ENCODE results near the gene MEOX1. TPM values are rescaled to one million over a fixed set of nuclear protein-coding genes. Genes with fewer than 3 reads are reported as not detected.

The MEOX1 gene
- total and polyA plus RNA-seq, 9 donors = 0.22 to 7.7 (median 1.2) TPM; not detected in 1

- DNase-seq = no peak
- intact Hi-C loops (cut with DNase I) = loop anchor here in 1 of 4 donors (5.0 kb wide), 1 partner anchor 1349 kb away; the partner anchor contains the start of gene STAT5A
- no peak overlapping the region for H3K27ac ChIP-seq
- no peaks in the 10 kb centered on the region for H3K9me3 ChIP-seq
- H3K4me3 ChIP-seq = no peak overlapping the region
- 56 to 75% (median 59%) methylated on average over 5 of the region's 5 CpGs for WGBS, 3 donors
- no peaks in the 10 kb centered on the region for H3K27me3 ChIP-seq
- no peak for TF ChIP-seq CTCF (IDR thresholded peaks at IDR 0.05)
- no peak for TF ChIP-seq EP300 (IDR thresholded peaks at IDR 0.05)
- no peak for TF ChIP-seq POLR2A (IDR thresholded peaks at IDR 0.05)
- no peaks in the 10 kb centered on the region for H3K36me3 ChIP-seq
- H3K4me1 ChIP-seq (ENCODE audit: insufficient read depth) = peaks cover 4% of the 10 kb centered on the region
These were observed 25.3 kb downstream of the MEOX1 start for GRCh38 chr17:43636426-43636825.

GRCh38 chr17:43634591-43635125, 27.1 kb downstream of the MEOX1 start:
- H3K4me3 ChIP-seq = no peak overlapping the region
- no peaks in the 10 kb centered on the region for H3K27me3 ChIP-seq
- H3K9me3 ChIP-seq = no peaks in the 10 kb centered on the region
- WGBS, 3 donors = 26 to 38% (median 35%) methylated on average over 13 of the region's 13 CpGs
- TF ChIP-seq EP300 (IDR thresholded peaks at IDR 0.05) (no peak), CTCF (IDR thresholded peaks at IDR 0.05) (no peak), POLR2A (IDR thresholded peaks at IDR 0.05) (no peak)
- peak in 1 of 5 donors; percentile 46 for DNase-seq
- H3K4me1 ChIP-seq (ENCODE audit: insufficient read depth) = no peaks in the 10 kb centered on the region
- no peak overlapping the region for H3K27ac ChIP-seq
- H3K36me3 ChIP-seq = no peaks in the 10 kb centered on the region
- intact Hi-C loops (cut with DNase I) = loop anchor here in 1 of 4 donors (5.0 kb wide), 1 partner anchor 1347 kb away; the partner anchor contains the start of gene STAT5A

- WGBS, 3 donors = 90 to 91% (median 91%) methylated on average over 10 of the region's 10 CpGs
- H3K36me3 ChIP-seq = no peaks in the 10 kb centered on the region
These were observed 29.5 kb downstream of the MEOX1 start for GRCh38 chr17:43632221-43632620.

GRCh38 chr17:43631429-43631828, 30.3 kb downstream of the MEOX1 start:
- 76 to 90% (median 79%) methylated on average over 7 of the region's 7 CpGs for WGBS, 3 donors

More at GRCh38 chr17:43632221-43632620, 29.5 kb downstream of the MEOX1 start:
- DNase-seq = no peak
- intact Hi-C loops (cut with DNase I) = no loop called here
- H3K27me3 ChIP-seq = no peaks in the 10 kb centered on the region
- no peak overlapping the region for H3K4me3 ChIP-seq
- TF ChIP-seq EP300 (IDR thresholded peaks at IDR 0.05) = no peak
- TF ChIP-seq POLR2A (IDR thresholded peaks at IDR 0.05) = no peak
- no peak for TF ChIP-seq CTCF (IDR thresholded peaks at IDR 0.05)
- peaks cover 3% of the 10 kb centered on the region for H3K4me1 ChIP-seq (ENCODE audit: insufficient read depth)
- H3K9me3 ChIP-seq = no peaks in the 10 kb centered on the region
- H3K27ac ChIP-seq = no peak overlapping the region

More at GRCh38 chr17:43631429-43631828, 30.3 kb downstream of the MEOX1 start:
- Histone ChIP-seq H3K27ac (no peak overlapping the region), H3K36me3 (no peaks in the 10 kb centered on the region), H3K4me1 (ENCODE audit: insufficient read depth) (peaks cover 3% of the 10 kb centered on the region), H3K9me3 (no peaks in the 10 kb centered on the region), H3K27me3 (no peaks in the 10 kb centered on the region), H3K4me3 (no peak overlapping the region)
- no peak for TF ChIP-seq CTCF (IDR thresholded peaks at IDR 0.05)
- no peak for TF ChIP-seq EP300 (IDR thresholded peaks at IDR 0.05)
- no peak for TF ChIP-seq POLR2A (IDR thresholded peaks at IDR 0.05)
- intact Hi-C loops (cut with DNase I) = no loop called here
- no peak for DNase-seq
